Stimulated activated CD4-positive, alpha-beta T cell treated with anti-CD3 and anti-CD28 coated beads, Interleukin-4, amount 100 ng/mL, for 48 hours (primary cell): ENCODE data around the gene FLNA.
A peak's percentile ranks its signal among the peaks of the same experiment; 100 is the strongest.
"Not testable (repeated sequence)": the region's sequence is repeated elsewhere in the genome, so short reads cannot be mapped to it uniquely, and the experiment has no call there.

ENCODE experiments used
- DNase-seq, 2 donors: peaks; one replicate each; pipeline ENCODE4 v3.0.0-alpha.2; 2020; ENCODE audit warnings: low read depth in 2 of 2

The FLNA gene

GRCh38 chrX:154398668-154399526 lies 24.5 kb upstream of the FLNA start:
- peak; percentile 61 to 69 for DNase-seq

GRCh38 chrX:154397888-154398667 lies 23.6 kb upstream of the FLNA start, which contains the start of gene RPL10:
RPL10 (plus strand) TSS chrX:154398377; CDS start chrX:154398520, 143 bp downstream.
- peak; percentile 75 to 80 for DNase-seq

DNA sequence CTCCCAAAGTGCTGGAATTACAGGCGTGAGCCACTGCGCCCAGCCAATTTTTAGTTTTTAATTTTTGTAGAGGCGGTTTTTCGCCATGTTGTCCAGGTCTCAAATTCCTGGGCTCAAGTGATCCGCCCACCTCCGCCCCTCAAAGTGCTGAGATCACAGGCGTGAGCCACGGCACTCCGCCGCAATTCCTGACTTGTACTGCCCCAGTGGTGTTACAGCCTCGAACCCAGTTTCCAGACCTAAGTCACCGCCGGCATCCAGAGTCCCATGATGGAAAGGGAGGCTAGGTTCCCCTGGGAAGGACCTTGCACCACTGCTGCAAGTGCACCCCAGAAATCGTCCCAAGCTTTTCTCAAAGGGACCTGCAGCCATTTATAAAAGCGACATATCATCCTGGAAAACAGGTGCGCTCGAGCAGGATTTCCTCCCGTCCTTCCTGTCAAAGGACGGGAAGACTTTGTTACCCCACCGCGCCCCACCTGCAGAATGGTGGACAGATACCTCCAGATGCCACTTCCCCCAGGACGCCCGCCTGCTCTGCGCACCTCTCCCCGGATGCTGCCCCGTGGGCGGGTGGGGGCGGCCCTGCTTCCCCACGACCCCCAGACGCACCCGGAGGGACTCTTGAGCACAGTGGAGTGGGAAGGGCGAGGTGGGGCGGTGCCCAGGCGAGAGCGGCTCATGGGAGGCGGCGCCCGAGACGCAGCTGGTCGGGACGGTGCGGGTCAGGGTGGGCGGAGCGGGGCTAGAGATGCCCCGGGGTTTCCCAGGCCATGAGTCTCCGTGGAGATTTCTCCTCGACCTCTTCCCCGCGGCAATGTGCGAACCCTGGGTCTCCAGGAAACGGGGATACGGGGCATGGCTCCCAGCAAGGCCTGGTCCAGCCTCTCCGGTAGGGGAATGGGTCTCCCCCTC lies 22.8 kb upstream of the FLNA start:
- peak; percentile 49 to 63 for DNase-seq

DNA sequence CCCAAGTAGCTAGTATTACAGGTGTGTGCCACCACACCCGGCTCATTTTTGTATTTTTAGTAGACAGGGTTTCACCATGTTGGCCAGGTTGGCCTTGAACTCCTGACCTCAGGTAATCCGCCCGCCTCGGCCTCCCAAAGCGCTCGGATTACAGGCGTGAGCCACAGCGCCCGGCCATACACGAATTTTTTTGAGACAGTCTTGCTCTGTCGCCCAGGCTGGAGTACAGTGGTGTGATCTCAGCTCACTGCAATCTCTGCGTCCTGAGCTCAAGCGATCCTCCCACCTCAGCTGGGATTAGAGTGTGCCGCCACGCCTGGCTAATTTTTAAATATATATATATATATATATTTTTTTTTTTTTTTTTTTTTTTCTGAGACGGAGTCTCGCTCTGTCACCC lies 21.9 kb upstream of the FLNA start:
- DNase-seq, result not testable (repeated sequence)

DNA sequence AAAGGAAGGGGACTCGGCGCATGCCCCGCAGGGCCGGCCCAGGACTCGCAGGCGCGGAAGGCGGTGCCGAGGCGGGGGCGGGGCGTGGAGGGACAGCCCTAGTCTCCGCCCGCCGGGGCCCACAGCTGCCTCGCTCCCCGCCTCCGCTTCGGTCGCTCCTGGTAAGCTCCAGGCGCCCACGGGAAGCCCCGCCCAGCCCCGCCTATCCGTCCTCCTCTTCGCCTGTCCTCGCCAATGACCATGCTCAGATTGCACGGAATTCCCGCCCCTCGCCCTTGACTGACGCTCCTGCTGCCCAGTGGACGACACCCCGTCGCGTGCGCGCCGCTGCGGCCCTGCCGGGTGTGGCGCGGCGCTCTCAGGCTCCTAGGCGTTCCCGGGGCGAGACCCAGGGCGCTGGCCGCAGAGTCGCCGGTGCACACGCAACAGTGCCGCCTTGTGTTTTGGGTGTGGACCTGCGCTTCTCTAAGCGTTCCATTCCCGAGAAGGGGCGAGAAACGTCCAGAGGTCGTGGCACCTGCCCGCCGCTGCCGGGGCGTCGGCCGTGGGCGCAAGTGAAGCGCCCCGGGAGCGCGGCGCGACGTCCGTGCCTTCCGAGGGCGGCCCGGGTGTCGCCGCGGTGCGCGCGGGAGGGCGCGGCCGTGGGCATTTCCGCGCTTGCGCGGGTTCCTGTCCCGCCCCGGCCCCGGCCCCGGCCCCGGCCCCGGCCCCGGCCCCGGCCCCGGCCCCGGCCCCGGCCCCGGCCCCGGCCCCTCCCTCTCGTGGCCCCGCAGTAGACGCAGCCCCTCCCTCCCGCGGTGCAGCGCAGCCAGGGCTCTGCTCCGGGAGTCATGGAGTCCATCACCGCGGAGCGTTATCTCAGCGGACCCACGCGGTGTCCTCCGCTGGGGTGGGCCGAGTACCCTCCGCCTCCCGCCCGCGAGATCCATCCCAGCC lies 15.6 kb upstream of the FLNA start:
- DNase-seq, result not testable (repeated sequence)

- DNase-seq, result not testable (repeated sequence)
Observed at GRCh38 chrX:154388649-154389048, 14.2 kb upstream of the FLNA start.

DNA sequence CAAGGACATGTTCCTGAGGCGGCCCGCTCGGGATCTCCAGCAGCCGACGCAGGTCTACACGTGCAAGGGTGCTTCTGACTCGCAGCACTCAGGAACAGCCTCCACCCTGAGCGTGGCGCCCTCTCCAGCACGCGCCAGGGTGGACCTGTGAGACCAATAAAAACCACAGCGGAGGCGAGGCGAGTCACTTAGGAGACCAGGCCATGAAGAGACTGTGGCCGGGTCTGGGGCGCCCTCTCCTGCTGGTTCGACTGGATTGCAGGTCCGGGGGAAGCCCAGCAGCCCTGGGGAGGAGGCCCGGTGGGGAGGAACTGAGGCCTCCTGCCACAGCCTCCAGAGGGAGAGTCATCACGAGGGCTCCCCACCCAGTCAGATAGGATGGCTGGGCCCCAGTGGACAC lies 13.7 kb upstream of the FLNA start:
- not testable (repeated sequence) for DNase-seq

DNA sequence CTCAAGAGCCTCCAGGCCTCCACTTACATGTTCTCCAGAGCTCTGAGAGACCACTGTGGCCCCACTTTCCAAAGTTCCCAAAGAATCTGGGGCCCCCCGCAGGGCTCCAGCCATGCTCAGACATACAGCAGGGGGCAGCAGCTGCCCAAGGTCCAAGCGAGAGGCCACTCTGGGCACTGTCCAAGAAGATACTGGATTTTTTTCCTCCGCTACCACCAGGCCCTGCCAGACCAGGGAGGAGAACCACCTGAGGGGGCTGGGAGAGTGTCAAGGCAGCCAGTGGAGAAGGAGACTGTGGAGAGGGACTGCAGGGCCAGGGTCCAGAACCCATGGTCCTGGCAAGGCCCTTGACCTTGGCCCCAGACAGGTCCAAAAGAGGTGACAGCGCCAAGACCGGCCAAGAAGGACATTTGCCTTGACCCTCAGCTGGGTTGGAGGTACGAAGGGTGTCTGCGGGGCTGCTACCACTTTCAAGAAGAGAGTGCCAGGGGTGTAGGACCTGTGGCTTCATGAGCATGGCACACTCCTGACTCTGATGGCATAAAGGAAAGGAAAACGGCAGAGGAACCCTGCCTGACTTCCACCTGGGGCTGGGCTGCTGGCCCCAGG lies 10.0 kb upstream of the FLNA start:
- no peak for DNase-seq

GRCh38 chrX:154383359-154384283 lies 9.2 kb upstream of the FLNA start:
- no peak for DNase-seq

- DNase-seq, result no peak
Observed at GRCh38 chrX:154382483-154383069, 8.1 kb upstream of the FLNA start.

- no peak for DNase-seq
Observed at GRCh38 chrX:154381271-154381670, 6.8 kb upstream of the FLNA start.

GRCh38 chrX:154380787-154381186 lies 6.4 kb upstream of the FLNA start:
- DNase-seq, result no peak

- DNase-seq, result no peak
Observed at GRCh38 chrX:154380153-154380552, 5.7 kb upstream of the FLNA start.

DNA sequence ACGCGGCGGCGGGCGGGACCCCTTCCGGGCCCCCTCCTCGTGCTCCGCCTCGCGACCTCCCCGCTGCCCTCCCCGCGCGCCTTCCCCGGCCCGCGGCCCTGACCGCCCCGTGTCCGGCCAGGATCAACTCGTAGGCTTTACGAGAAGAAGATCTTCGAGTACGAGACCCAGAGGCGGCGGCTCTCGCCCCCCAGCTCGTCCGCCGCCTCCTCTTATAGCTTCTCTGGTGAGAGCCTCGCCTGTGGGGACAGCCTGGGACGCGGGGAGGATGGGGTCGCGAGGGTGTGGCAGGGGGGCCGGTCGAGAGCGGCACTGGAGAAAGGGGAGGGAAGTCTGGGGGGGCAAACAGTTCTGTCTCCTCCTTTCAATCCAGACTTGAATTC lies 5.1 kb upstream of the FLNA start:
- no peak for DNase-seq

- peak; percentile 90 to 93 for DNase-seq
Observed at GRCh38 chrX:154378799-154379568, 4.5 kb upstream of the FLNA start, which contains the start of gene EMD. EMD (plus strand) TSS chrX:154379295; CDS start chrX:154379485, 190 bp downstream.

DNA sequence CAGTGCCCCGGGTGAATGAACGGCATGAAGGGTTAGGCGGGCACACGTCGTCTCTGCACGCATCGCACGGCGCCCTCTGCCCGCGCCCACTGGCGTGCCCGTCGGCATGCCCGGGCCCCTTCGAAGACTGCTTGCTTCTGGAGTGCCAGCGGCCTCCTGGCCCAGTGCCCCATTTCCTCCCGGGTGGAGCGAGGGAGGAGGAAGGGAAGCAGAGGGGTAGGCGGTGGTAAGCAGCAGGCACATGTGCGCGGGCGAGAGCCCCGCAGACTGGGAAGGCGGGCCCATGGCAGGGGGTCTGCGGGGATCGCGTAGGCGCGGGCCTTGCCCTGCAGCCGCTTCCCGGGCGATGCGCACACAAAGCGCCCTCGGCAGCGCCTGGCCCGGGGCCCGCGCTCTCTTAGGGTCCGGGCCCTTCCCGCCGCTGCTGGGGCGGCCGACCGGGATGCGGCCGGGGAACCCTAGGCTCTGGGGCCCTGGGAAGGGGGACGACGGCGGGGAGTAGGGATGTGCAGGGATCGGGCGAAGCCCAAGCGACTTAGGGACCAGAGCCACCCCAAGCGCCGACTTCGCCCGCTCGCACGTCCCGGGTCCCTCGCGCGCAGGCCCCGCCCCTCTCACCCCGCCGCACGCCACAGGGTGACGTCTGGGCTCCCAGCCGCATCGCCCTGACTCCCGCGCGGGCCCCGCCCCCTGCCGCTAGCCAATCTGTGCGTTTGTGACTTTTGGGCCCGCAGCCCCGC lies 3.8 kb upstream of the FLNA start:
- DNase-seq, result no peak

GRCh38 chrX:154376774-154377173 lies 2.3 kb upstream of the FLNA start:
- no peak for DNase-seq
